ENCODE results near the gene GAS7.

GRCh38 chr17:10139577-10139976 is 58.8 kb downstream of the GAS7 start:
- TF ChIP-seq CTCF (optimal IDR thresholded peaks at IDR 0.05 in 1 of 3, IDR thresholded peaks at IDR 0.05 in 1 of 3, conservative IDR thresholded peaks at IDR 0.05 in 1 of 3; ENCODE audit: extremely low read depth in 1 of 3, insufficient read depth in 2 of 3, low read length in 3 of 3) (no peak), EZH2 (IDR thresholded peaks at IDR 0.05; ENCODE audit: low read length) (no peak)

All from keratinocyte (primary cell).